Upper lobe of right lung (tissue), 1 donor: ENCODE results near the gene ZBTB3. TPM values are rescaled to one million over a fixed set of nuclear protein-coding genes. Genes with fewer than 3 reads are reported as not detected.

Experiments
- microRNA-seq: library from miRNA; unstranded; fragments of <30 nt; microRNA quantifications from one replicate; pipeline ENCODE4 v1.2.0, GENCODE V29; 2020; ENCODE audit warnings: borderline microRNAs expressed
- total RNA-seq: library from RNA; stranded (reverse); fragmentation: NEBNext Ultra II Directional; extraction: Animal tissue kit (Norgen Biotek cat#: 25700); gene quantifications from one replicate; pipeline ENCODE4 v1.2.1, GENCODE V29; 2021
- donor health status: DM: no; HTN: yes; CAD: no; lungs with severe emphysema.

Gene ZBTB3
- total RNA-seq, 1 donor from 2014 or later, result 12.5 TPM

Small RNA genes within 50 kb of the gene (microRNA-seq; reads per million reads assigned to microRNA genes)
- 1.7 reads per million, percentile 3 among the genes with 10 or more reads in this experiment for gene MIR6514
- gene MIR6748, result not detected

Other genes starting within 250 kb of the ZBTB3 start
- gene AHNAK, start 207.4 kb downstream of the ZBTB3 start, total RNA-seq, result 819 TPM
- 847 TPM for gene EEF1G, start 180.3 kb downstream of the ZBTB3 start, total RNA-seq
- 17.6 TPM for gene TUT1, start 162.6 kb downstream of the ZBTB3 start, total RNA-seq
- gene MTA2, start 152.3 kb downstream of the ZBTB3 start, total RNA-seq, result 75.0 TPM
- gene EML3, start 141.4 kb downstream of the ZBTB3 start, total RNA-seq, result 91.1 TPM
- gene ROM1, start 140.9 kb downstream of the ZBTB3 start, total RNA-seq, result 5.2 TPM
- gene B3GAT3, start 132.2 kb downstream of the ZBTB3 start, total RNA-seq, result 40.1 TPM
- 229 TPM for gene GANAB, start 107.5 kb downstream of the ZBTB3 start, total RNA-seq
- 18.8 TPM for gene INTS5, start 100.9 kb downstream of the ZBTB3 start, total RNA-seq
- gene C11orf98, start 89.0 kb downstream of the ZBTB3 start, total RNA-seq, result 41.7 TPM
- gene CSKMT, start 88.8 kb downstream of the ZBTB3 start, total RNA-seq, result 14.6 TPM
- 5.7 TPM for gene UQCC3, start 82.5 kb downstream of the ZBTB3 start, total RNA-seq
- gene LBHD1, start 81.9 kb downstream of the ZBTB3 start, total RNA-seq, result 6.1 TPM
- gene UBXN1, start 75.1 kb downstream of the ZBTB3 start, total RNA-seq, result 95.2 TPM
- 2.0 TPM for gene LRRN4CL, start 64.6 kb downstream of the ZBTB3 start, total RNA-seq
- gene BSCL2, start 46.7 kb downstream of the ZBTB3 start, total RNA-seq, result 65.6 TPM
- gene GNG3, start 46.5 kb downstream of the ZBTB3 start, total RNA-seq, result not detected
- 43.1 TPM for gene HNRNPUL2, start 26.7 kb downstream of the ZBTB3 start, total RNA-seq
- 31.3 TPM for gene TTC9C, start 25.7 kb downstream of the ZBTB3 start, total RNA-seq
- 54.7 TPM for gene POLR2G, start 7.4 kb upstream of the ZBTB3 start, total RNA-seq
- 23.9 TPM for gene TAF6L, start 17.2 kb upstream of the ZBTB3 start, total RNA-seq
- 52.4 TPM for gene TMEM179B, start 33.2 kb upstream of the ZBTB3 start, total RNA-seq
- gene TMEM223, start 37.8 kb upstream of the ZBTB3 start, total RNA-seq, result 14.8 TPM
- 96.2 TPM for gene NXF1, start 51.3 kb upstream of the ZBTB3 start, total RNA-seq
- 40.9 TPM for gene STX5, start 77.9 kb upstream of the ZBTB3 start, total RNA-seq
- not detected for gene TEX54, start 78.7 kb upstream of the ZBTB3 start, total RNA-seq
- gene WDR74, start 85.4 kb upstream of the ZBTB3 start, total RNA-seq, result 43.9 TPM
- gene SLC3A2, start 126.7 kb upstream of the ZBTB3 start, total RNA-seq, result 255 TPM
- 4.7 TPM for gene CHRM1, start 167.2 kb upstream of the ZBTB3 start, total RNA-seq
- not detected for gene SLC22A6, start 230.8 kb upstream of the ZBTB3 start, total RNA-seq